Medulla oblongata (tissue), 1 donor: ENCODE measurements around the gene PIGU.
"Not testable (repeated sequence)": the region's sequence is repeated elsewhere in the genome, so short reads cannot be mapped to it uniquely, and the experiment has no call there.

Experiments used
- DNase-seq: peaks from one replicate; pipeline ENCODE4 v3.0.0-alpha.2; 2015; ENCODE audit errors: extremely low spot score

PIGU gene

GRCh38 chr20:34676642-34677373 is at the start of gene PIGU:
Gene PIGU, minus strand, starts transcription at chr20:34677092. Its CDS starts 7 bp downstream, at chr20:34677085.
- peak; percentile 97 for DNase-seq

GRCh38 chr20:34724172-34724571 is 47.3 kb upstream of the PIGU start:
- no peak for DNase-seq

- not testable (repeated sequence) for DNase-seq
Observed at GRCh38 chr20:34722560-34722959, 45.7 kb upstream of the PIGU start.

GRCh38 chr20:34720266-34720665 is 43.4 kb upstream of the PIGU start:
- DNase-seq: peak; percentile 35

- DNase-seq: not testable (repeated sequence)
Observed at GRCh38 chr20:34719242-34720017, 42.5 kb upstream of the PIGU start.

- DNase-seq: no peak
Observed at GRCh38 chr20:34717230-34718095, 40.6 kb upstream of the PIGU start.

- no peak for DNase-seq
Observed at GRCh38 chr20:34716921-34717229, 40.0 kb upstream of the PIGU start.

GRCh38 chr20:34715384-34715783 is 38.5 kb upstream of the PIGU start:
- no peak for DNase-seq

GRCh38 chr20:34713944-34714515 is 37.1 kb upstream of the PIGU start:
- not testable (repeated sequence) for DNase-seq

- DNase-seq: no peak
Observed at GRCh38 chr20:34713194-34713943, 36.5 kb upstream of the PIGU start.

GRCh38 chr20:34712525-34713192 is 35.8 kb upstream of the PIGU start:
- no peak for DNase-seq

GRCh38 chr20:34711813-34712430 is 35.0 kb upstream of the PIGU start:
- DNase-seq: no peak

GRCh38 chr20:34710861-34711574 is 34.1 kb upstream of the PIGU start:
- no peak for DNase-seq

GRCh38 chr20:34710568-34710839 is 33.6 kb upstream of the PIGU start:
- DNase-seq: no peak

GRCh38 chr20:34709831-34710567 is 33.1 kb upstream of the PIGU start:
- DNase-seq: peak; percentile 85

GRCh38 chr20:34709044-34709830 is 32.3 kb upstream of the PIGU start:
- peak; percentile 85 for DNase-seq

GRCh38 chr20:34708621-34709043 is 31.7 kb upstream of the PIGU start:
- peak; percentile 71 for DNase-seq
